GM20000 (cell line): ENCODE results near the gene CDCA4.
A peak's percentile ranks its signal among the peaks of the same experiment; 100 is the strongest.

Source experiments
- DNase-seq: peaks from one replicate; pipeline ENCODE4 v3.0.0; 2012; ENCODE audit warnings: low spot score
- TF ChIP-seq, protein P1 (sequence below): IDR thresholded peaks from 2 replicates; pipeline ENCODE4 v1.5.1; 2012; ENCODE audit warnings: mild to moderate bottlenecking, control low read depth; ENCODE audit errors: extremely low read depth, missing control alignments

CDCA4 gene

DNA sequence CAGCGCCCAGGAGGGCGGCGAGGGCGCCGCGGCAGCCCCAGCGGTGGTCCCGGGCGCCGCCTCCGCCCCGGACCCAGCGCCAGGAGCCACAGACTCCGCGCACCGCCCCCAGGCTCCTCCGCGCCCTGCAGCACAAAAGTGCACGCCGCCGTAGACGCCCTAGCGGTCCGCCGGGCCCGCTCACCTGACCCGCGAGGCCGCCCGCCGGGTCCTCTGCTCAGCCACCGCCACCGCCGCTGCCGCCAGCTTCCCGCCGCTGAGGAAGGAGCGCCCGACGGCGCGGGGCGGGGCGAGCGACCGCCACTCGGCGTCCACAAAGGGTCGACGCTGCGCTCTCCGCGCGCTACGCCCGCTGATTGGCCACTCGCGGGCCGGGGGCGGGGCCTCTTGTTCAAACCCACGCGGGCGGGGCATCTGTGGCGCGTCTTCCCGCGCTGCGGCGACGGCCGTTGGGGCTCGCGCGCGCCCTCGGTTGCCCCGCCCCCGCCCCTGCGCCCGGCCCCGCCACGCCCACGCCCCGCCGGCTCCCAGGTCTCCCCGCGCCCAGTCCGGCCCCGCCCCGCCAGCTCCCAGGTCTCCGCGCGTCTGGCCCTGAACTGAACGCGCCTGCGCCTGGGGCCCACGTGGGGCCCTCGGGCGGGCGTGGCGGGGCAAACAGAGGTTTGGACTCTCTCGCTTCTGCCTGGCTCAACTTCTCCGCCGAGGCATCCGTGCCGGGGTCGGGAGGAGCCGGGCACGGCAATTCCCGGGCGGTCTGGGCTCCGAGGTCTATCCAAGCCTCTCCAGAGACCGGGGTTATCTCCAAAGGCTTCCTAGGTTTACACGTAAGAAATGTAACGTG is at the start of gene CDCA4:
CDCA4 (minus strand) TSS at position 269 of the 841 bp plus-strand sequence. CDS start 9,154 bp downstream, outside the sequence.
- TF ChIP-seq, protein P1, sequence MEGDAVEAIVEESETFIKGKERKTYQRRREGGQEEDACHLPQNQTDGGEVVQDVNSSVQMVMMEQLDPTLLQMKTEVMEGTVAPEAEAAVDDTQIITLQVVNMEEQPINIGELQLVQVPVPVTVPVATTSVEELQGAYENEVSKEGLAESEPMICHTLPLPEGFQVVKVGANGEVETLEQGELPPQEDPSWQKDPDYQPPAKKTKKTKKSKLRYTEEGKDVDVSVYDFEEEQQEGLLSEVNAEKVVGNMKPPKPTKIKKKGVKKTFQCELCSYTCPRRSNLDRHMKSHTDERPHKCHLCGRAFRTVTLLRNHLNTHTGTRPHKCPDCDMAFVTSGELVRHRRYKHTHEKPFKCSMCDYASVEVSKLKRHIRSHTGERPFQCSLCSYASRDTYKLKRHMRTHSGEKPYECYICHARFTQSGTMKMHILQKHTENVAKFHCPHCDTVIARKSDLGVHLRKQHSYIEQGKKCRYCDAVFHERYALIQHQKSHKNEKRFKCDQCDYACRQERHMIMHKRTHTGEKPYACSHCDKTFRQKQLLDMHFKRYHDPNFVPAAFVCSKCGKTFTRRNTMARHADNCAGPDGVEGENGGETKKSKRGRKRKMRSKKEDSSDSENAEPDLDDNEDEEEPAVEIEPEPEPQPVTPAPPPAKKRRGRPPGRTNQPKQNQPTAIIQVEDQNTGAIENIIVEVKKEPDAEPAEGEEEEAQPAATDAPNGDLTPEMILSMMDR: no peak
- DNase-seq: peak; percentile 100

DNA sequence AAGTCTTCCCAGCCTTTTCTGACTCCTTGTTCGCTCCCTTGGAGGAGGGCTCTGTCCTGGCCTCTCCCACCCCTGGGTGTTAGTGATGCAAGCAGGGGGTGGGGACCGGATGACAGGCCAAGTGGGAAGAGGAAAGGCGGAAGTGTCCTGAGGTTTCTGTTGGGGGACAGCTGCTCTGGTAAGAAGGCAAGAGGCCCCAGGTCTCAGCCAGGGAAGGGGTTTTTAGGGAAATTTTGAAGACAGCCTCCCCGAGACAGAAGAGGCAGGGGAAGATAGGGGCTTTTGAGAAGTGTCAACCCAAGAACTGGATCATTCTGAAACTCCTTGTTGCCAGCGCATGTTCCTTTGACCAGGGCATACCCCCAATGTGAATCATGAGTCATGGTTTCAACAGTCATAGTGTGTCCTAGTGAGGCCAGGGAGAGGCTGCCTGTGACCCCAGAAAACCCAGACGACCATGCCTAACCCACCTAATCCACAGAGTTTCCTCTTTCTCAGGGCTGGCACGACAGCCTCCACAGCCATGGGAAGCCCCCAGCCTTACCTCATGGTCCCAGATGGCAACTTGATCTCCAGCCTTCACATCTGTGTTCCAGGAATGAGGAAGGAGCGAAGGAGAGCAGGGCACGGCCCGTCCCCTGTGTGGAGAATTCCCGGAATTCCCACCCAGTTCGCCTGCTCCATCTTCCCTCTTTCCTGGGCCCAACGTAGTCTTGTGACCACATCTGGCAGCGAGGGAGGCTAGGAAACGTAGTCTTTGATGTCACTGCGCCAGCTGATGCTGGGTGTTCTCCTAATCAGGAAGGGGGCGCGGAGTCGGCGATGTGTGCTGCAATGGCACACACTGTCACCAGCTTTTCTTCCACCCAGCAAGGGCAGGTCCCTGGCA is 49.2 kb upstream of the CDCA4 start:
- peak; percentile 90 for DNase-seq

DNA sequence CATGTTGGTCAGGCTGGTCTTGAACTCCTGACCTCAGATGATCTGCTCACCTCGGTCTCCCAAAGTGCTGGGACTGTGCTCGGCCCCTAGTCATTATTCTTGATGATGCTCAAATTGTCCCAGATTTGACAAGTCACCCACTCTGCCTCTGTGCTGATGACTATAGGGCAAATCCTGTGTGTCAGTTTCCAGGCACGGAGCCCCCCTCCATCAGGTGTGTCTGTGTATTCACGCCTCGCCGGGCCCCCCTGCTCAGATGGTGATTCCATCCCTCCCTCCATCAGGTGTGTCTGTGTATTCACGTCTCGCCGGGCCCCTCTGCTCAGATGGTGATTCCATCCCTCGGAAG is 48.6 kb upstream of the CDCA4 start:
- TF ChIP-seq, protein P1: no peak
- DNase-seq: no peak

More for the DNA sequence above, 49.2 kb upstream of the CDCA4 start:
- TF ChIP-seq, protein P1: no peak

DNA sequence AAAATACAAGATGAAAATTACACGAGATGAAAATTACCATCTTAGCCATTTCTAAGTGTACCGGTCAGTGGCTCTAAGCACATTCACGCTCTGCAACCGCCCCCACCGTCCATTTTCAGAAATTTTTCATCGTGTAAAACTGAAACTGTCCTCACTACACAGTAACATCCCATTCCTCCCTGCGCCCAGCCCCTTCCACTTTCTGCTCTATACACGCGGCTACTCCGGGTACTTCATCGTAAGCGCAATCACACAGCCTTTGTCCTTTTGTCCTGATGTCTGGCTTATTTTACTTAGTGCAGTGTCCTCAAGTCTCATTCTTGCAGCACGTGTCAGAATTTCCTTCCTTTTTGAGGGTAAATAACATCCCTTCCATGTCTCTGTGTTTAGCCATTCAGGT is 47.9 kb upstream of the CDCA4 start:
- DNase-seq: no peak
- TF ChIP-seq, protein P1: no peak

DNA sequence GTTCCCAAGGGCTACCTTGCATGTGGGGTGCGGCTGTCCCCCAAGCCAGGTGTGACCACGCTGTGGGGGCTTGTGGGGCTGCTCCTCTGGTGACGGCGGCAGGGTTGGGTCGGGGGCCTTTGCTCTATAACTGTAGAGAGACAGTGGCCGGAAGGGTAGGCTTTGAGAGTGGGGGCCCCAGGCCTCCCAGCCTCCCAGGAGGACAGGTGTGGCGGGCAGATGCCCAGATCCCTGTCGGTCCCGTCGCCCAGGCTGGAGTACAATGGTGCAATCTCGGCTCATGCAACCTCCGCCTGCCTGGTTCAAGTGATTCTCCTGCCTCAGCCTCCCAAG is 47.1 kb upstream of the CDCA4 start:
- no peak for DNase-seq
- TF ChIP-seq, protein P1: no peak

DNA sequence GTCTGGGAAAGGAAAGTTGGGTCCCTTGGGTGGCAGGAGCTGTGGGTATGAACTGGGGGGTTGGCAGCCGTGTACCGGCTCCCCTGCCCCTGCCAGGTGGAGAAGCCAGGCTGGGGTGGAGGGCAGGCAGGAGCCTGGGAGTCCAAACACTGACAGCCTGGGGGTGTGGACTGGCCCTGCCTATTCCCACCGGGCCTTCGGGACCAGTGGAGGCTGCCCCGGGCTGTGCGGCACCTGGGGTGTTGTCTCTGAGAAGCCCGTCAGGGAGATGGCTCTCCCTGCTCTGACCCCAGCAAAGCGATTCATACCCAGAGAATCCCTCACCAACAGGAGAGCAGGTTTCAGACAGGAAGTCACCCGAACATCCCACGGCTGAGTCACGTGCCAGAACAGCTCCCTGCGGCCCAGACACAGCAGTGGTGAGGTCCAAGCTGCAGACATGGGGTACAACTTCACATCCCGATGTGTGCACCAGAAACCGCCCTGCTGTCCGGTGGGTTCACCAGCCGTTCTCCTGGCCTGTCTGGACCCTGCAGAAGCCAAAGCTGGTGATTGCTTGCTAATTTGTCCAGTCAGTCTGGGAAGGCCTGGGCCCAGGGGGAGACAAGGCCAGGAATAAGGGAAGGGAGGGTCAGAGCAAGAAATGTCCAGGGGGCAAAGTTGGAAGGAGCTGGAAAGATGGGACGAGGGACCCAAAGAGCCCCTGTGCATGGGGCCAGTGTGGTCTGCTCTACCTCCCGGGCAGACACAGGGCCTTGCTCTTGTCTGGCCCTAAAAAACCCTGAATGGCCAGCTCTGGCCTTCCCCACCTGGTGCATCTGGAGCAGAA is 46.5 kb upstream of the CDCA4 start:
- no peak for DNase-seq
- TF ChIP-seq, protein P1: no peak
